Spleen (tissue), 11 donors: ENCODE results near the gene VTI1A. TPM values are rescaled to one million over a fixed set of nuclear protein-coding genes. Genes with fewer than 3 reads are reported as not detected.
"Not testable (repeated sequence)": the region's sequence is repeated elsewhere in the genome, so short reads cannot be mapped to it uniquely, and the experiment has no call there.

ENCODE experiments used
- DNase-seq: peaks from one replicate; pipeline ENCODE4 v3.0.0-alpha.2; 2020
- H3K27ac ChIP-seq, 8 donors: fragments of 200-600 bp; sonication (generic) in 7 of 8; 1 replicate in 4 of 8; 2 replicates in 4 of 8; pipeline versions ENCODE4 v1.5.0 to v1.8.0; 2016 to 2021; ENCODE audit warnings: inconsistent platforms in 4 of 8, mild to moderate bottlenecking in 4 of 8, moderate library complexity in 1 of 8
- H3K27me3 ChIP-seq, 7 donors: fragments of 200-600 bp; sonication (generic) in 6 of 7; replicated peaks in 1 of 7; 1 replicate in 4 of 7; 2 replicates in 3 of 7; pipeline versions ENCODE4 v1.5.0 to v1.8.0; 2016 to 2021; ENCODE audit warnings: inconsistent platforms in 3 of 7, mild to moderate bottlenecking in 1 of 7
- H3K36me3 ChIP-seq, 6 donors: fragments of 200-600 bp; sonication (generic) in 5 of 6; 1 replicate in 4 of 6; 2 replicates in 2 of 6; pipeline versions ENCODE4 v1.5.0 to v1.8.0; 2016 to 2021; ENCODE audit warnings: inconsistent platforms in 2 of 6
- H3K4me1 ChIP-seq, 6 donors: fragments of 200-600 bp; sonication (generic) in 5 of 6; 1 replicate in 3 of 6; 2 replicates in 3 of 6; pipeline versions ENCODE4 v1.5.0 to v1.8.0; 2016 to 2021; ENCODE audit warnings: inconsistent platforms in 3 of 6
- H3K4me3 ChIP-seq, 8 donors: fragments of 200-600 bp; sonication (generic) in 7 of 8; 1 replicate in 4 of 8; 2 replicates in 4 of 8; pipeline versions ENCODE4 v1.5.0 to v1.8.0; 2016 to 2021; ENCODE audit warnings: inconsistent platforms in 4 of 8, mild to moderate bottlenecking in 4 of 8, moderate library complexity in 2 of 8
- H3K9me3 ChIP-seq, 8 donors: fragments of 200-600 bp; sonication (generic) in 7 of 8; 1 replicate in 4 of 8; 2 replicates in 4 of 8; pipeline versions ENCODE4 v1.5.0 to v1.8.0; 2016 to 2021; ENCODE audit warnings: inconsistent platforms in 4 of 8
- CTCF ChIP-seq, 11 experiments: fragments of 200-600 bp in 7 of 11; fragments of 450-650 bp in 4 of 11; sonication (generic) in 4 of 11; IDR thresholded peaks in 8 of 11; conservative IDR thresholded peaks in 3 of 11; 1 replicate in 7 of 11; 2 replicates in 4 of 11; pipeline versions ENCODE4 v1.4.0 to v1.8.0; 2016 to 2021; ENCODE audit warnings: antibody characterized with exemption in 11 of 11, inconsistent platforms in 4 of 11, mild to moderate bottlenecking in 1 of 11
- POLR2A ChIP-seq, 3 donors: fragments of 450-650 bp; IDR thresholded peaks; one replicate each; pipeline ENCODE4 v1.5.1; 2017; ENCODE audit warnings: antibody characterized with exemption in 3 of 3, mild to moderate bottlenecking in 1 of 3
- POLR2AphosphoS5 ChIP-seq, 3 donors: sonication (generic); formaldehyde crosslinking; IDR thresholded peaks; one replicate each; pipeline ENCODE4 v1.5.1; 2017; ENCODE audit warnings: antibody characterized with exemption in 3 of 3
- WGBS, 5 donors: extraction: QIAGEN DNeasy Blood & Tissue Kit in 3 of 5; methylation state at CpG; one replicate each; pipeline versions ENCODE4 v1.1.5 to v1.1.7; 2013 to 2018; 5-methylcytosine and 5-hydroxymethylcytosine counted together
- intact Hi-C: fragments of 100-400 bp; cut with DNase I; formaldehyde crosslinking; loops from one replicate; pipeline ENCODE4 v1.15.0; 2023; ENCODE audit warnings: low total_unique reads
- polyA plus RNA-seq, 3 donors: library from polyadenylated mRNA; stranded (reverse); fragments of 200-250 nt; gene quantifications; one replicate each; pipeline ENCODE4 v1.2.1, GENCODE V29; 2013
- total RNA-seq, 7 donors: library from RNA; depleted of rRNA in 3 of 7; stranded (reverse); fragments of >200 nt in 3 of 7; fragmentation: NEBNext Ultra II Directional in 4 of 7; extraction: Animal tissue kit (Norgen Biotek cat#: 25700) in 4 of 7; gene quantifications; one replicate each; pipeline versions ENCODE4 v1.1.0 to v1.2.1, GENCODE V29; 2016 to 2021
- donor health status: healthy with polysubstance abuse.
- donor health status: DM: no; HTN: no; CAD: no; lungs with moderate emphysema.
- donor health status: DM: no; HTN: no; CAD: no.
- donor health status: Bipolar disorder and iron deficiency.
- donor health status: healthy.
- donor health status: DM: no; HTN: no; CAD: no.
- donor health status: DM: yes; HTN: yes; CAD: no.

VTI1A gene
- total and polyA plus RNA-seq, 10 donors = 7.8 to 129 (median 56.2) TPM

- DNase-seq = no peak
- H3K9me3 ChIP-seq = no peaks in the 10 kb centered on the region
- 89 to 98% (median 96%) methylated on average over 2 of the region's 2 CpGs for WGBS, 5 donors
- TF ChIP-seq CTCF (IDR thresholded peaks at IDR 0.05 in 8 of 11, conservative IDR thresholded peaks at IDR 0.05 in 3 of 11) = no peak
- no peak for TF ChIP-seq POLR2A (IDR thresholded peaks at IDR 0.05)
- TF ChIP-seq POLR2AphosphoS5 (IDR thresholded peaks at IDR 0.05) = no peak
- H3K4me3 ChIP-seq = no peak overlapping the region
- intact Hi-C loops = no loop called here
- peaks cover 0 to 24% (median 7%) of the 10 kb centered on the region in 6 donors for H3K36me3 ChIP-seq
- peaks cover 0 to 8% (median 0%) of the 10 kb centered on the region in 6 donors for H3K4me1 ChIP-seq
- H3K27me3 ChIP-seq = no peaks in the 10 kb centered on the region
- no peak overlapping the region for H3K27ac ChIP-seq
Measured at GRCh38 chr10:112456533-112456932, 9.5 kb downstream of the VTI1A start.

- DNase-seq = no peak
- Histone ChIP-seq H3K4me3 (no peak overlapping the region), H3K4me1 (no peaks in the 10 kb centered on the region), H3K9me3 (no peaks in the 10 kb centered on the region), H3K27ac (no peak overlapping the region), H3K27me3 (no peaks in the 10 kb centered on the region), H3K36me3 (peaks cover 0 to 63% (median 21%) of the 10 kb centered on the region in 6 donors)
- intact Hi-C loops = no loop called here
- WGBS, 5 donors = 91 to 99% (median 97%) methylated on average over 2 of the region's 2 CpGs
- TF ChIP-seq POLR2A (IDR thresholded peaks at IDR 0.05) (no peak), CTCF (IDR thresholded peaks at IDR 0.05 in 8 of 11, conservative IDR thresholded peaks at IDR 0.05 in 3 of 11) (no peak), POLR2AphosphoS5 (IDR thresholded peaks at IDR 0.05) (no peak)
Measured at GRCh38 chr10:112460366-112460765, 13.4 kb downstream of the VTI1A start.

- no peak for TF ChIP-seq POLR2A (IDR thresholded peaks at IDR 0.05)
- TF ChIP-seq CTCF (IDR thresholded peaks at IDR 0.05 in 8 of 11, conservative IDR thresholded peaks at IDR 0.05 in 3 of 11) = no peak
- no peak for TF ChIP-seq POLR2AphosphoS5 (IDR thresholded peaks at IDR 0.05)
- H3K9me3 ChIP-seq = no peaks in the 10 kb centered on the region
- DNase-seq = no peak
- no peaks in the 10 kb centered on the region for H3K27me3 ChIP-seq
- intact Hi-C loops = no loop called here
- no peak overlapping the region for H3K4me3 ChIP-seq
- 94 to 98% (median 95%) methylated on average over 4 of the region's 4 CpGs for WGBS, 5 donors
- H3K36me3 ChIP-seq = peaks cover 0 to 67% (median 26%) of the 10 kb centered on the region in 6 donors
- H3K4me1 ChIP-seq = no peaks in the 10 kb centered on the region
- H3K27ac ChIP-seq = no peak overlapping the region
Measured at GRCh38 chr10:112461029-112461887, 14.2 kb downstream of the VTI1A start.

GRCh38 chr10:112464074-112464473 lies 17.1 kb downstream of the VTI1A start:
- H3K27ac ChIP-seq, intact Hi-C loops, H3K4me1 ChIP-seq, H3K27me3 ChIP-seq, DNase-seq, H3K4me3 ChIP-seq, H3K9me3 ChIP-seq: not testable (repeated sequence)
- H3K36me3 ChIP-seq = peaks cover 0 to 91% (median 34%) of the 10 kb centered on the region in 6 donors
- 95 to 98% (median 96%) methylated on average over 5 of the region's 5 CpGs for WGBS, 5 donors
